Fibroblast of mammary gland (primary cell): Measurements from ENCODE around the gene DUOXA1.

Experiments used
- DNase-seq: peaks from one replicate; pipeline ENCODE4 v3.0.0-alpha.2; 2010; ENCODE audit warnings: low read depth
- H3K4me3 ChIP-seq: 2 replicates; pipeline ENCODE4 v1.5.1; 2011; ENCODE audit warnings: low read depth, mild to moderate bottlenecking, low read length, moderate library complexity; ENCODE audit not compliant: control insufficient read depth
- CTCF ChIP-seq: conservative IDR thresholded peaks from 2 replicates; pipeline ENCODE4 v1.5.1; 2011; ENCODE audit warnings: low read depth, low read length, inconsistent platforms; ENCODE audit not compliant: control insufficient read depth, insufficient read depth

DUOXA1 gene

GRCh38 chr15:45151998-45152828, 22.5 kb upstream of the DUOXA1 start:
- no peak for DNase-seq
- H3K4me3 ChIP-seq: no peak overlapping the region
- no peak for TF ChIP-seq CTCF

- TF ChIP-seq CTCF: no peak
- no peak for DNase-seq
Observed at GRCh38 chr15:45150997-45151396, 21.3 kb upstream of the DUOXA1 start.

GRCh38 chr15:45150481-45150880, 20.8 kb upstream of the DUOXA1 start:
- no peak for TF ChIP-seq CTCF
- H3K4me3 ChIP-seq: no peak overlapping the region
- DNase-seq: no peak

More at GRCh38 chr15:45150997-45151396, 21.3 kb upstream of the DUOXA1 start:
- H3K4me3 ChIP-seq: no peak overlapping the region

- TF ChIP-seq CTCF: no peak
- H3K4me3 ChIP-seq: no peak overlapping the region
- DNase-seq: no peak
Observed at GRCh38 chr15:45149060-45149459, 19.4 kb upstream of the DUOXA1 start.

- no peak for TF ChIP-seq CTCF
- no peak overlapping the region for H3K4me3 ChIP-seq
- no peak for DNase-seq
Observed at GRCh38 chr15:45148076-45149059, 18.7 kb upstream of the DUOXA1 start.

- H3K4me3 ChIP-seq: no peak overlapping the region
- DNase-seq: no peak
- TF ChIP-seq CTCF: no peak
Observed at GRCh38 chr15:45147606-45148005, 17.9 kb upstream of the DUOXA1 start.
